PC-3 (cell line): ENCODE measurements around the gene COPS6.

Experiments used
- CTCF ChIP-seq: fragments of 300-600 bp; sonication (generic); conservative IDR thresholded peaks from 2 replicates; pipeline ENCODE4 v1.5.1; 2017; ENCODE audit warnings: antibody characterized with exemption, low read depth, mild to moderate bottlenecking, low read length
- EZH2 ChIP-seq: fragments of 300-600 bp; sonication (generic); IDR thresholded peaks from one replicate; pipeline ENCODE4 v1.6.1; 2017; ENCODE audit warnings: antibody characterized with exemption, mild to moderate bottlenecking, low read length; ENCODE audit not compliant: unreplicated experiment
- EZH2phosphoT487 ChIP-seq: fragments of 300-600 bp; sonication (generic); IDR thresholded peaks from 2 replicates; pipeline ENCODE4 v1.6.1; 2018; ENCODE audit warnings: mild to moderate bottlenecking, antibody characterized with exemption, low read length, borderline replicate concordance

GRCh38 chr7:100081535-100082102 lies 7.2 kb upstream of the COPS6 start, which contains the start of gene ZNF3:
- TF ChIP-seq CTCF (peak; percentile 89), EZH2phosphoT487 (no peak), EZH2 (no peak)
